Neural cell (in vitro differentiated cells): ENCODE measurements around the gene ZYG11A. TPM values are rescaled to one million over a fixed set of nuclear protein-coding genes. Genes with fewer than 3 reads are reported as not detected.

Experiments
- H2AFZ ChIP-seq: fragments of 200-600, 300-800 bp; sonication (generic), shearing (Covaris generic); 2 replicates; pipeline ENCODE4 v1.6.0; 2014; ENCODE audit warnings: low read depth, mild to moderate bottlenecking, antibody characterized with exemption, low read length, moderate library complexity
- H3F3A ChIP-seq: fragments of 200-600 bp; shearing (Covaris generic); 2 replicates; pipeline ENCODE4 v1.6.1; 2016; ENCODE audit warnings: mild to moderate bottlenecking, moderate library complexity, mixed read lengths, antibody characterized with exemption, low read length; ENCODE audit not compliant: insufficient read depth, poor library complexity, severe bottlenecking
- H3K27ac ChIP-seq: fragments of 200-600, 300-800 bp; sonication (generic), shearing (Covaris generic); 2 replicates; pipeline ENCODE4 v1.5.1; 2014; ENCODE audit warnings: mild to moderate bottlenecking, low read length, moderate library complexity
- H3K27me3 ChIP-seq: fragments of 300-800, 200-600 bp; sonication (generic), shearing (Covaris generic); 2 replicates; pipeline ENCODE4 v1.6.0; 2014; ENCODE audit warnings: mild to moderate bottlenecking, low read depth, low read length, moderate library complexity; ENCODE audit not compliant: insufficient read depth
- H3K36me3 ChIP-seq: fragments of 300-800, 200-600 bp; sonication (generic), shearing (Covaris generic); 2 replicates; pipeline ENCODE4 v1.5.1; 2014; ENCODE audit warnings: mild to moderate bottlenecking, antibody characterized with exemption, low read length, moderate library complexity; ENCODE audit not compliant: insufficient read depth
- H3K4me2 ChIP-seq: fragments of 300-800, 200-600 bp; sonication (generic), shearing (Covaris generic); 2 replicates; pipeline ENCODE4 v1.6.0; 2014; ENCODE audit warnings: mild to moderate bottlenecking, low read length
- H3K4me3 ChIP-seq: fragments of 300-800, 200-600 bp; sonication (generic), shearing (Covaris generic); 2 replicates; pipeline ENCODE4 v1.5.1; 2014; ENCODE audit warnings: mild to moderate bottlenecking, low read length, moderate library complexity
- H3K79me2 ChIP-seq: fragments of 200-600 bp; shearing (Covaris generic); replicated peaks from 2 replicates; pipeline ENCODE4 v1.6.0; 2014; ENCODE audit warnings: mild to moderate bottlenecking, low read length, moderate library complexity; ENCODE audit not compliant: insufficient read depth
- H3K9ac ChIP-seq: fragments of 300-800, 200-600 bp; sonication (generic), shearing (Covaris generic); 2 replicates; pipeline ENCODE4 v1.6.1; 2016; ENCODE audit warnings: mild to moderate bottlenecking, low read length, mixed read lengths
- H3K9me2 ChIP-seq: fragments of 200-600 bp; shearing (Covaris generic); 2 replicates; pipeline ENCODE4 v1.6.1; 2016; ENCODE audit warnings: mild to moderate bottlenecking, low read length, mixed read lengths; ENCODE audit not compliant: insufficient read depth
- H3K9me3 ChIP-seq: fragments of 200-600, 300-800 bp; sonication (generic), shearing (Covaris generic); 2 replicates; pipeline ENCODE4 v1.6.1; 2016; ENCODE audit warnings: mild to moderate bottlenecking, mixed run types, low read length, moderate library complexity, mixed read lengths
- H4K20me1 ChIP-seq: fragments of 200-600 bp; shearing (Covaris generic); 2 replicates; pipeline ENCODE4 v1.6.1; 2016; ENCODE audit warnings: mild to moderate bottlenecking, mixed run types; ENCODE audit not compliant: insufficient read depth
- EP300 ChIP-seq: fragments of 450-650 bp; conservative IDR thresholded peaks from 2 replicates; pipeline ENCODE4 v1.6.1; 2014; ENCODE audit warnings: antibody characterized with exemption, mild to moderate bottlenecking, moderate library complexity; ENCODE audit not compliant: poor library complexity, severe bottlenecking
- EZH2 ChIP-seq: fragments of 200-600, 300-800 bp; shearing (Covaris generic), sonication (generic); IDR thresholded peaks from 2 replicates; pipeline ENCODE4 v1.6.1; 2014; ENCODE audit warnings: antibody characterized with exemption, low read length, borderline replicate concordance, mild to moderate bottlenecking; ENCODE audit not compliant: insufficient read depth, poor library complexity, severe bottlenecking
- MXI1 ChIP-seq: fragments of 450-650 bp; conservative IDR thresholded peaks from 2 replicates; pipeline ENCODE4 v1.6.1; 2014; ENCODE audit warnings: antibody characterized with exemption, mild to moderate bottlenecking; ENCODE audit not compliant: poor library complexity, severe bottlenecking
- POLR2AphosphoS5 ChIP-seq: IDR thresholded peaks from 2 replicates; pipeline ENCODE4 v1.6.1; 2012
- RAD21 ChIP-seq: fragments of 450-650 bp; conservative IDR thresholded peaks from 2 replicates; pipeline ENCODE4 v1.6.1; 2014; ENCODE audit warnings: antibody characterized with exemption, mild to moderate bottlenecking, moderate library complexity
- SMC3 ChIP-seq: fragments of 450-650 bp; conservative IDR thresholded peaks from 2 replicates; pipeline ENCODE4 v1.6.1; 2014; ENCODE audit warnings: antibody characterized with exemption, mild to moderate bottlenecking, moderate library complexity; ENCODE audit not compliant: poor library complexity
- TAF1 ChIP-seq: IDR thresholded peaks from 2 replicates; pipeline ENCODE4 v1.6.1; 2012; ENCODE audit warnings: low read depth
- polyA plus RNA-seq: library from polyadenylated mRNA; depleted of rRNA; stranded (reverse); fragments of >200 nt; gene quantifications from 2 replicates; pipeline ENCODE4 v1.2.3, GENCODE V29; 2014
- TF ChIP-seq, protein P1 (sequence below): fragments of 450-650 bp; IDR thresholded peaks from 2 replicates; pipeline ENCODE4 v1.5.1; 2014; ENCODE audit warnings: antibody characterized with exemption, mild to moderate bottlenecking, moderate library complexity; ENCODE audit not compliant: poor library complexity, severe bottlenecking
- TF ChIP-seq, protein P2 (sequence below): IDR thresholded peaks from 2 replicates; pipeline ENCODE4 v1.6.1; 2012; ENCODE audit warnings: borderline replicate concordance

ZYG11A gene
- polyA plus RNA-seq, 1 donor from 2014 or later: 0.40 TPM

DNA sequence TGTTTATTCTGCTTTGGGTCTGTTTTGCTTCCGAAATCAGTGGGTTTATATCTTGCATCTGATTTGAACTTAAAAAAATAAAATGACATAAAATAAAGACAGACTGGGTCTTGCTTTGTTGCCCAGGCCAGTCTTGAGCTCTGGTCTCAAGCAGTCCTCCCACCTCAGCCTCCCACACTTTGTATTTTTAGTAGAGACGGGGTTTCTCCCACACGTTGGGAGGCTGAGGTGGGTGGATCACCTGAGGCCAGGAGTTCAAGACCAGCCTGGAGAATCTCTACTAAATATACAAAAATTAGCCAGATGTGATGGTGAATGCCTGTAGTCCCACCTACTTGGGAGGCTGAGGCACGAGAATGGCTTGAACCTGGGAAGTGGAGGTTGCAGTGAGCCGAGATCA is 5.9 kb downstream of the ZYG11A start:
- Histone ChIP-seq H3K79me2 (no peaks in the 10 kb centered on the region), H3K9ac (no peak overlapping the region), H3K27me3 (peaks cover 10% of the 10 kb centered on the region), H3K4me3 (no peak overlapping the region), H3K9me3 (no peaks in the 10 kb centered on the region), H3K4me2 (no peak overlapping the region), H3K9me2 (no peaks in the 10 kb centered on the region), H3K36me3 (no peaks in the 10 kb centered on the region), H2AFZ (no peak overlapping the region), H3K27ac (no peak overlapping the region), H4K20me1 (no peaks in the 10 kb centered on the region), H3F3A (no peaks in the 10 kb centered on the region)
- TF ChIP-seq RAD21: no peak
- no peak for TF ChIP-seq POLR2AphosphoS5
- TF ChIP-seq MXI1: no peak
- TF ChIP-seq, protein P1, sequence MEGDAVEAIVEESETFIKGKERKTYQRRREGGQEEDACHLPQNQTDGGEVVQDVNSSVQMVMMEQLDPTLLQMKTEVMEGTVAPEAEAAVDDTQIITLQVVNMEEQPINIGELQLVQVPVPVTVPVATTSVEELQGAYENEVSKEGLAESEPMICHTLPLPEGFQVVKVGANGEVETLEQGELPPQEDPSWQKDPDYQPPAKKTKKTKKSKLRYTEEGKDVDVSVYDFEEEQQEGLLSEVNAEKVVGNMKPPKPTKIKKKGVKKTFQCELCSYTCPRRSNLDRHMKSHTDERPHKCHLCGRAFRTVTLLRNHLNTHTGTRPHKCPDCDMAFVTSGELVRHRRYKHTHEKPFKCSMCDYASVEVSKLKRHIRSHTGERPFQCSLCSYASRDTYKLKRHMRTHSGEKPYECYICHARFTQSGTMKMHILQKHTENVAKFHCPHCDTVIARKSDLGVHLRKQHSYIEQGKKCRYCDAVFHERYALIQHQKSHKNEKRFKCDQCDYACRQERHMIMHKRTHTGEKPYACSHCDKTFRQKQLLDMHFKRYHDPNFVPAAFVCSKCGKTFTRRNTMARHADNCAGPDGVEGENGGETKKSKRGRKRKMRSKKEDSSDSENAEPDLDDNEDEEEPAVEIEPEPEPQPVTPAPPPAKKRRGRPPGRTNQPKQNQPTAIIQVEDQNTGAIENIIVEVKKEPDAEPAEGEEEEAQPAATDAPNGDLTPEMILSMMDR: no peak
- TF ChIP-seq, protein P2, sequence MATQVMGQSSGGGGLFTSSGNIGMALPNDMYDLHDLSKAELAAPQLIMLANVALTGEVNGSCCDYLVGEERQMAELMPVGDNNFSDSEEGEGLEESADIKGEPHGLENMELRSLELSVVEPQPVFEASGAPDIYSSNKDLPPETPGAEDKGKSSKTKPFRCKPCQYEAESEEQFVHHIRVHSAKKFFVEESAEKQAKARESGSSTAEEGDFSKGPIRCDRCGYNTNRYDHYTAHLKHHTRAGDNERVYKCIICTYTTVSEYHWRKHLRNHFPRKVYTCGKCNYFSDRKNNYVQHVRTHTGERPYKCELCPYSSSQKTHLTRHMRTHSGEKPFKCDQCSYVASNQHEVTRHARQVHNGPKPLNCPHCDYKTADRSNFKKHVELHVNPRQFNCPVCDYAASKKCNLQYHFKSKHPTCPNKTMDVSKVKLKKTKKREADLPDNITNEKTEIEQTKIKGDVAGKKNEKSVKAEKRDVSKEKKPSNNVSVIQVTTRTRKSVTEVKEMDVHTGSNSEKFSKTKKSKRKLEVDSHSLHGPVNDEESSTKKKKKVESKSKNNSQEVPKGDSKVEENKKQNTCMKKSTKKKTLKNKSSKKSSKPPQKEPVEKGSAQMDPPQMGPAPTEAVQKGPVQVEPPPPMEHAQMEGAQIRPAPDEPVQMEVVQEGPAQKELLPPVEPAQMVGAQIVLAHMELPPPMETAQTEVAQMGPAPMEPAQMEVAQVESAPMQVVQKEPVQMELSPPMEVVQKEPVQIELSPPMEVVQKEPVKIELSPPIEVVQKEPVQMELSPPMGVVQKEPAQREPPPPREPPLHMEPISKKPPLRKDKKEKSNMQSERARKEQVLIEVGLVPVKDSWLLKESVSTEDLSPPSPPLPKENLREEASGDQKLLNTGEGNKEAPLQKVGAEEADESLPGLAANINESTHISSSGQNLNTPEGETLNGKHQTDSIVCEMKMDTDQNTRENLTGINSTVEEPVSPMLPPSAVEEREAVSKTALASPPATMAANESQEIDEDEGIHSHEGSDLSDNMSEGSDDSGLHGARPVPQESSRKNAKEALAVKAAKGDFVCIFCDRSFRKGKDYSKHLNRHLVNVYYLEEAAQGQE: no peak
- no peak for TF ChIP-seq EP300
- no peak for TF ChIP-seq SMC3
- no peak for TF ChIP-seq TAF1
- no peak for TF ChIP-seq EZH2

GRCh38 chr1:52850951-52851350 is 8.4 kb downstream of the ZYG11A start:
- no peaks in the 10 kb centered on the region for H3K36me3 ChIP-seq
- H3K4me2 ChIP-seq: no peak overlapping the region
- no peak overlapping the region for H3K4me3 ChIP-seq
- no peak overlapping the region for H3K9ac ChIP-seq
- H3K27ac ChIP-seq: no peak overlapping the region
- H2AFZ ChIP-seq: no peak overlapping the region
- no peaks in the 10 kb centered on the region for H3K9me2 ChIP-seq
- H3K79me2 ChIP-seq: no peaks in the 10 kb centered on the region
- H3K9me3 ChIP-seq: no peaks in the 10 kb centered on the region
- no peaks in the 10 kb centered on the region for H3K27me3 ChIP-seq
- TF ChIP-seq SMC3 (no peak), MXI1 (no peak), EP300 (no peak), TAF1 (no peak), RAD21 (no peak), POLR2AphosphoS5 (no peak), EZH2 (no peak)
- TF ChIP-seq, protein P2: no peak
- TF ChIP-seq, protein P1: no peak
- H4K20me1 ChIP-seq: no peaks in the 10 kb centered on the region
- H3F3A ChIP-seq: no peaks in the 10 kb centered on the region
